Breast epithelium (tissue), 4 donors: ENCODE measurements around the gene FTO. TPM values are rescaled to one million over a fixed set of nuclear protein-coding genes. Genes with fewer than 3 reads are reported as not detected.

Source experiments
- DNase-seq, 2 donors: peaks; one replicate each; pipeline ENCODE4 v3.0.0-alpha.2; 2019; ENCODE audit warnings: low spot score in 2 of 2
- H3K27ac ChIP-seq, 2 donors: fragments of 200-600 bp; sonication (generic) in 1 of 2; one replicate each; pipeline ENCODE4 v1.5.1; 2016 to 2019; ENCODE audit warnings: mild to moderate bottlenecking in 1 of 2
- H3K27me3 ChIP-seq, 2 donors: fragments of 200-600 bp; sonication (generic) in 1 of 2; one replicate each; pipeline versions ENCODE4 v1.5.1 to v1.6.0; 2017 to 2019; ENCODE audit warnings: control low read depth in 1 of 2, mild to moderate bottlenecking in 1 of 2
- H3K36me3 ChIP-seq: fragments of 200-600 bp; one replicate; pipeline ENCODE4 v1.5.1; 2019
- H3K4me1 ChIP-seq, 2 donors: fragments of 200-600 bp; sonication (generic); one replicate each; pipeline ENCODE4 v1.5.1; 2016 to 2019; ENCODE audit warnings: control low read depth in 1 of 2
- H3K4me3 ChIP-seq, 3 donors: fragments of 200-600 bp; sonication (generic); 1 replicate in 2 of 3; 2 replicates in 1 of 3; pipeline ENCODE4 v1.5.1; 2016 to 2019; ENCODE audit warnings: mild to moderate bottlenecking in 3 of 3, moderate library complexity in 2 of 3
- H3K9me3 ChIP-seq, 2 donors: fragments of 200-600 bp; sonication (generic) in 1 of 2; one replicate each; pipeline ENCODE4 v1.5.1; 2016 to 2019; ENCODE audit warnings: control low read depth in 1 of 2
- CTCF ChIP-seq, 3 donors: fragments of 450-650 bp; IDR thresholded peaks; one replicate each; pipeline ENCODE4 v1.5.1; 2016 to 2017; ENCODE audit warnings: antibody characterized with exemption in 3 of 3, mild to moderate bottlenecking in 3 of 3, moderate library complexity in 3 of 3
- POLR2A ChIP-seq: fragments of 450-650 bp; IDR thresholded peaks from one replicate; pipeline ENCODE4 v1.6.1; 2016; ENCODE audit warnings: antibody characterized with exemption, mild to moderate bottlenecking, moderate library complexity
- POLR2AphosphoS5 ChIP-seq, 3 donors: sonication (generic); formaldehyde crosslinking; IDR thresholded peaks; one replicate each; pipeline ENCODE4 v1.6.1; 2017; ENCODE audit warnings: antibody characterized with exemption in 3 of 3
- intact Hi-C: fragments of 100-400 bp; cut with DNase I; formaldehyde crosslinking; loops from one replicate; pipeline ENCODE4 v1.15.1; 2023; ENCODE audit warnings: low total_unique reads
- total RNA-seq, 3 donors: library from RNA; depleted of rRNA; stranded (reverse); fragments of >200 nt; gene quantifications; one replicate each; pipeline ENCODE4 v1.1.0, GENCODE V29; 2016

Gene FTO
- total RNA-seq, 3 donors from 2014 or later: 109 to 193 (median 174) TPM

DNA sequence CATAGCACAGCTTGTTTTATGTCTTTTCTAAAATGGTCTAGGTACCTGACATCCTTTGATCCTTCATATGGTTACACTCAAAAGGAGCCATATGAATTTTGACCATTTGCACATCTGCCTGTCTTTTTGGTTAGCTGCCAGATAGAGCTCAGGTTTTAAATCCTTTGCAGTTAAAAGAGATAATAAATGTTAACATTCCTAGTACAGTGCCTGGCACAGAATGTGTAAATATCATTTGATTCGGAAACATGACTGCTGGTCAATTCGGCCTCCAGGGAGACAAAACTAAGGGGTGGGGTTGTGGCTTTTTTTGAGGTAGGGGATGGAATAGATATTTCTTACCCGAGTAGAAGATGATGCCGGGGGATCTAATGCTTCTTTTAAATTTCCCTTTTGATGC is 64.2 kb downstream of the FTO start:
- H3K27ac ChIP-seq: peak overlapping the region in 1 of 2 donors; percentile 34
- DNase-seq: no peak
- H3K36me3 ChIP-seq: no peaks in the 10 kb centered on the region
- no peaks in the 10 kb centered on the region for H3K9me3 ChIP-seq
- TF ChIP-seq POLR2AphosphoS5 (IDR thresholded peaks at IDR 0.05) (no peak), CTCF (IDR thresholded peaks at IDR 0.05) (no peak), POLR2A (no peak)
- peaks cover 0 to 6% of the 10 kb centered on the region in 2 donors for H3K4me1 ChIP-seq
- no peaks in the 10 kb centered on the region for H3K27me3 ChIP-seq
- intact Hi-C loops: no loop called here
- H3K4me3 ChIP-seq: no peak overlapping the region

GRCh38 chr16:53768593-53768992 is 64.6 kb downstream of the FTO start:
- H3K4me3 ChIP-seq: no peak overlapping the region
- H3K9me3 ChIP-seq: no peaks in the 10 kb centered on the region
- peak overlapping the region in 1 of 2 donors; percentile 34 for H3K27ac ChIP-seq
- H3K27me3 ChIP-seq: no peaks in the 10 kb centered on the region
- intact Hi-C loops: no loop called here
- peaks cover 0 to 6% of the 10 kb centered on the region in 2 donors for H3K4me1 ChIP-seq
- DNase-seq: no peak
- TF ChIP-seq POLR2A (no peak), CTCF (IDR thresholded peaks at IDR 0.05) (no peak), POLR2AphosphoS5 (IDR thresholded peaks at IDR 0.05) (no peak)
- H3K36me3 ChIP-seq: no peaks in the 10 kb centered on the region

DNA sequence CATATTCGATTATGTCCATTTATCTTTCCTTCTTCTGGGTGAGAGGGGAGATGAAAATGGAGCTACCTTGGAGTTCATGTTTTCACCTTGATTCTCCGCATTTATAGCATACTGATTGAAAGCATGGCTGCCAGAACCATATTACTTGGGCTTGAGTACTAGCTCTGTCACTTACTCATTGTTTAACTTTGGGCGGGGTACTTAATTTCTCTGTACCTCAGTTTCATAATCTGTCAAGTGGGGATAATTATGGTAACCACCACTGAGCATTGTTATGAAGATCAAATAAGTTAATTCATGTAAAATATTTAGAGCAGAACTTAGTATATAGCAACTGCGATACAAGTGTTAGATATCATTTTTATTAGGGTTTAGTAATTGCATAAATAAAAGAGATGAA is 65.2 kb downstream of the FTO start:
- no peaks in the 10 kb centered on the region for H3K9me3 ChIP-seq
- H3K27me3 ChIP-seq: no peaks in the 10 kb centered on the region
- TF ChIP-seq CTCF (IDR thresholded peaks at IDR 0.05) (no peak), POLR2A (no peak), POLR2AphosphoS5 (IDR thresholded peaks at IDR 0.05) (no peak)
- H3K36me3 ChIP-seq: no peaks in the 10 kb centered on the region
- H3K27ac ChIP-seq: no peak overlapping the region
- DNase-seq: no peak
- H3K4me3 ChIP-seq: no peak overlapping the region
- H3K4me1 ChIP-seq: peaks cover 3 to 6% of the 10 kb centered on the region in 2 donors
- intact Hi-C loops: no loop called here

DNA sequence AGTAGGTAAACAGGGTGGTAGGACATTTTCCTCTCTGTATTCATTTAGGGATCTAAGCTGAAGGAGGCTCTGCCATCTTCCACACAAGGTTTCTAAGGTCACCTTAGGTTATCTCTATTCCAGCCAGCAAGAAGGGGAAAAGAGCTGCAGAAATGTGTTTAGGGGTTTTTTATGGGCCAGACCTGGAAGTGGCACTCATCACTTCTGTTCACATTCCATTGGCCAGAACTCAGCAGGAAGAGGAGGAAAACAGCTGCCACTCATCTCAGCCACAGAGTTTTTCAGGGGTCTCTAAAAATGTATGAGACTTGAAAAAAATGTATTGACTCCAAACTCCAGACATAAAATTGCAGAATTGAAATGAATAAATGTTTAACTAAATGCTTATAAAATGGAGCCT is 65.8 kb downstream of the FTO start:
- Histone ChIP-seq H3K27me3 (no peaks in the 10 kb centered on the region), H3K27ac (no peak overlapping the region), H3K9me3 (no peaks in the 10 kb centered on the region), H3K4me1 (peaks cover 3 to 6% of the 10 kb centered on the region in 2 donors), H3K4me3 (no peak overlapping the region), H3K36me3 (no peaks in the 10 kb centered on the region)
- no peak for DNase-seq
- TF ChIP-seq CTCF (IDR thresholded peaks at IDR 0.05) (no peak), POLR2AphosphoS5 (IDR thresholded peaks at IDR 0.05) (no peak), POLR2A (no peak)
- intact Hi-C loops: no loop called here

DNA sequence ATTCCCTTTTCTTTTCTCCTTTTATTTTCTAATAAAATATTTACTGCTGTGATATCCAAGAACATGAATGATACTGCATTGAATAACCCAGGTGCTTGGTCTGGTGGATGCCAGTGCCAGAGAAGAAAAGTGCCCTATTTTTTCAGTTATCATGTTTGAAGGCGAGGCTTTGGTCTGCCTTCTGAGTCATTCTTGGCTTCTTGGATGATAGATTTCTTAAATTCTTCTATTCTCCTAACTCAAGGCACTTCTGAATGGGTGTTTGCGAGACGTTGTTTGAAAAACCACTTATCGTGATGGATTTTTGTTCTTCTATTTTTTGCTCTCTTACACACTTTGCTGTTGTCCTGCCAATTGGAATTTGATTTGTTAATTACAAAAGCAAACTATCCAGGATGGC is 66.7 kb downstream of the FTO start:
- intact Hi-C loops: no loop called here
- TF ChIP-seq CTCF (IDR thresholded peaks at IDR 0.05) (no peak), POLR2AphosphoS5 (IDR thresholded peaks at IDR 0.05) (no peak), POLR2A (no peak)
- no peak overlapping the region for H3K27ac ChIP-seq
- no peak overlapping the region for H3K4me3 ChIP-seq
- no peak for DNase-seq
- H3K4me1 ChIP-seq: peaks cover 3 to 6% of the 10 kb centered on the region in 2 donors
- no peaks in the 10 kb centered on the region for H3K9me3 ChIP-seq
- no peaks in the 10 kb centered on the region for H3K27me3 ChIP-seq
- no peaks in the 10 kb centered on the region for H3K36me3 ChIP-seq
